Jurkat, Clone E6-1 (cell line): Measurements from ENCODE around the gene PLXDC2.
"Not testable (repeated sequence)": the region's sequence is repeated elsewhere in the genome, so short reads cannot be mapped to it uniquely, and the experiment has no call there.

Experiments used
- DNase-seq: peaks from one replicate; pipeline ENCODE4 v3.0.0-alpha.2; 2011; ENCODE audit warnings: low read depth, low spot score
- H3K4me3 ChIP-seq: 2 replicates; pipeline ENCODE4 v1.5.1; 2011; ENCODE audit warnings: mild to moderate bottlenecking, low read length, control low read depth, moderate library complexity

Gene PLXDC2

DNA sequence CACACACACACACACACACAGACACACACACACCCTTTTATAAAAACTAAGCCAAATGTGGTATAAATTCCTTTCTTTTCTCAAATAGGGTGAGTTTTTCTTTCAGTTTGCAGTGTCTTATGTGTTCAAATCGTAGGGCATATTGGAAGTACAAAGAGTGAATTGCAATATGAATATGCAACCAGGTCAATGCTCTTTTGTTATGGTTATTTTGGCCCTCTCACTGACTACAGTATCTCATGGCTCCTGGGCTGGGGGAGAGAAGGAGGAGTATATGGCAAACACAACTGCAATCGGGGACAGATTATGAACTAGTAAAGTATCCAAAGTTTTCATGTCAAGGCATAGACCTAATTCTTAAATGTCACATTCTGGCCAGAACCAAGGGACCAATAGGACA, 301.9 kb downstream of the PLXDC2 start:
- no peak overlapping the region for H3K4me3 ChIP-seq
- DNase-seq, result no peak

GRCh38 chr10:20128811-20129210, 312.6 kb downstream of the PLXDC2 start:
- H3K4me3 ChIP-seq, result no peak overlapping the region
- DNase-seq, result no peak

DNA sequence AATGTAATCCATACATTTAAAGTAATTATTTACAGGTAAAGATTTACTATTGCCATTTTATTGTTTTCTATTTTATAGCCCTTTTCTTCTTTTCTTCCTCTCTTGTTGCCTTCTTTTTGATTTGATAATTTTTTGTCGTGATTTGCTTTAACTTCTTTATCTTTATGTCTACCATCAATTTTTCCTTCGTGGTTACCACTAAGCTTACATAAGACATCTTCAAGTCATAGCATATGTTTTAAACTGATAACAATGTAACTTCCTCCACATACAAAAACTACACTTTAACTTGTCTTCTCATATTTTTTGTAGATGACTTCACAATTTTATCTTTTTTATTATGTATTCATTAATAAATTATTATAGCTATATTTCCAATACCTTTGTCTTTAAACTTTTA, 316.6 kb downstream of the PLXDC2 start:
- H3K4me3 ChIP-seq, result no peak overlapping the region
- no peak for DNase-seq

DNA sequence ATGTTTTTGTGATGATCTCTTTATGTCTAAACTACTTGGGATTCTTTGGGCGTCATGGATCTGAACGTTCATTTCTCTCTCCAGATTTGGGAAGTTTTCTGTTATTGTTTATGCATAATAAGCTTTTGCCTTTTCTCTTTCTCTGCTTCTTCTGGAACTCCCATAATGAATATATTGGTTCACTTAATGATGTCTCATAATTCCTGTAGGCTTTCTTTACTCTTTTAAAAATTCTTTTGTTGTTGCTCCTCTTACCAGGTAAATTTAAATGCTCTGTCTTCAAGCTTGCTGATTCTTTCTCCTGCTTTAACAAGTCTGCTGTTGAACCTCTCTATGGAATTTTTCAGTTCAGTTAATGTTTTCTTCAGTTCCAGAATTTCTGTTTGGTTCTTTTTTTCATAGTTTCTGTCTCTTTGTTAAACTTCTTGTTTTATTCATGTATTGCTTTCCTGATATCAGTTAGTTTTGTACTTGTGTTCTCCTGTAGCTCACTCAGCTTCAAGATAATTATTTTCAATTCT, 317.5 kb downstream of the PLXDC2 start:
- H3K4me3 ChIP-seq, result no peak overlapping the region
- DNase-seq, result no peak

GRCh38 chr10:20142311-20142710, 326.1 kb downstream of the PLXDC2 start:
- no peak for DNase-seq
- H3K4me3 ChIP-seq, result no peak overlapping the region

DNA sequence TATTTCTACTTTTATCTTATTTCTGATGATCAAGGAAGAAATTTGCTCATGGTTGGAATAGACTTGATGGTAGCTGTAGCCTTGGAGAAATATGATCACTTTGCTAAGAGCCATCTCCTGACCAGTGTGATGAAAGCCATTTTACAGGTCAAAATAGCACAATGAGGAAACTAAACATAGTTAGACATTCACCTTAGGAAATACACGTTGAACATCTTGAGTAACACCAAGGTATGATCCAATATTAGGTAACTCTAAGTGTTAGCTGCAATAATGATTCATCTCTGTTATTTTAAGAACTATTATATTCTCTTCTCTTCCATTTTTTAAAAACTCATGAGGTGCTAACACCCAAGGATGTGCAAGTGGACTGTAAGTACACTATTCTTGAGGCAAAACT, 328.0 kb downstream of the PLXDC2 start:
- no peak for DNase-seq
- H3K4me3 ChIP-seq, result no peak overlapping the region

GRCh38 chr10:20146004-20146403, 329.8 kb downstream of the PLXDC2 start:
- DNase-seq, result no peak
- H3K4me3 ChIP-seq, result no peak overlapping the region

- no peak overlapping the region for H3K4me3 ChIP-seq
- DNase-seq, result no peak
Measured at GRCh38 chr10:20147684-20148083, 331.5 kb downstream of the PLXDC2 start.

DNA sequence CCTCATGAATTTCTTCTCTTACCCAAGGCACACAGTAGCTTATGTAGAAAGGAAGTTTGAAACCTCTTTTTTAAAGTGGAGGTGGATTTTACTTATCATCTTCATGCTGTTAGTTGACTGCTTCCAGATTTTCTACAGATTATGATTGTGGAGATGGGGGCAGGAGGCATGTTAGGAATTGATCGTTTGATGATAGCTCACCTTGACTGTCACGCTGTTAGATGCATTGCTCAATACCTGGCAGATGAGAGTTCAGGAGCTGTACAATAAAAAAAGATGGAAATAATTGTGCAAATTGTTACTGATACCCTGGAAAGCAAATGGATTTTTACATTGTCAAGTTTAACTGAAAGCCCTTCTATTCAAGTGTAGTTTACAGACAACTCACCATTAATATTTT, 340.3 kb downstream of the PLXDC2 start:
- no peak overlapping the region for H3K4me3 ChIP-seq
- DNase-seq, result no peak

DNA sequence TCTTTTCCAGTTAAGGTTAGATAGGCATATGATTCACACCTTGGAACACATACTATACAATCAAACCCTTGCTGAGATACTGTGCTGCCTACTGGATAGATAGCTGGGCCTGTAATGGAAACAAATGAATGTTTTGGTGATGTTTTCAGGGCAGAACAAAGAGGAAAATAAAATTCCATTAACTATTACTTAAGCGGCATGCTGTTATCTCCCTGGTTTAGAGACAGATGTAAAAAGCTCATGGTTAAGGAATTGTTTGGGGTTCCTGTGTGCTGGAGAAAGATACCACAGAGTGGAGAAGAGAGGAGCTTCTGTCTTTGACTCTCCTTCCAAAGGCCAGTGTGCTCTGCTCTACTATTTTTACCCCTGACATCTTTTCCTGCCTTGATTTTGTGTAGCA, 341.1 kb downstream of the PLXDC2 start:
- DNase-seq, result no peak
- no peak overlapping the region for H3K4me3 ChIP-seq

- no peak overlapping the region for H3K4me3 ChIP-seq
- no peak for DNase-seq
Measured at GRCh38 chr10:20158086-20158485, 341.9 kb downstream of the PLXDC2 start.

- no peak overlapping the region for H3K4me3 ChIP-seq
- DNase-seq, result no peak
Measured at GRCh38 chr10:20162123-20162522, 345.9 kb downstream of the PLXDC2 start.

- H3K4me3 ChIP-seq, result no peak overlapping the region
- DNase-seq, result no peak
Measured at GRCh38 chr10:20166096-20166675, 350.0 kb downstream of the PLXDC2 start.

DNA sequence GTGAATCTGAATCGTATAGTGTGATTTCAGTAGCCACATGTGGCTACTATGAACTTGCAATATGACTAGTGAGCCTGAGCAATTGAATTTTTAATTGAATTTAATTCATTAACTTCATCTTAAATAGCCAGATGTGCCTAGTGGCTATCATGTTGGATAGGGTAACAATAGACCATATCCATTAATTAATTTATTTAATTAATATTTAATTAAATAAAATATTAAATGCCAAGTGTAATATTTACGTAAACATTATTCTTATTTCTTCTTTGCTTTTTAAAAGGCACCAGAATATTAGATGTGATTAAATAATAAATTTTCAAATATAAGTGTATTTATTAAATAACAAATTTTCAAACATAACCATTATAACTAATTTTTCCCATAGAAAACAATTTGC, 354.4 kb downstream of the PLXDC2 start:
- H3K4me3 ChIP-seq, result no peak overlapping the region
- no peak for DNase-seq

GRCh38 chr10:20173046-20173445, 356.8 kb downstream of the PLXDC2 start:
- no peak for DNase-seq
- no peak overlapping the region for H3K4me3 ChIP-seq

DNA sequence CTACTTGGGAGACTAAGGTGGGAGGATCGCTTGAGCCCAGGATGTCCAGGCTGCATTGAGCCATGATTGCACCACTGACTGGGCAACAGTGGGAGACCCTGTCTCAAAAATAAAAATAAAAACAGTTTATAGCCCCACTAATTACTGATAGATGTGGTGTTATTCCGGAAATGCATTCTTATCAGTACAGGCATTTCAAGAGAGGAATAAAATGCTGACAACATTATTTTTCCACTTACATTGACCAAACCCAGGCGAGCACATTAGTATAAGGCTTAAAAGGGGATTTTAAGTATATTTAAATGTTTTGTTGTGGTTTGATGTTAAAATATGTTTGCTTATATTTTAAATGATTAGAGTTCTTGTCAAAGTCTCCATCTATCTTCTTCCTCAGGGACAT, 359.5 kb downstream of the PLXDC2 start:
- DNase-seq, result no peak
- H3K4me3 ChIP-seq, result no peak overlapping the region

DNA sequence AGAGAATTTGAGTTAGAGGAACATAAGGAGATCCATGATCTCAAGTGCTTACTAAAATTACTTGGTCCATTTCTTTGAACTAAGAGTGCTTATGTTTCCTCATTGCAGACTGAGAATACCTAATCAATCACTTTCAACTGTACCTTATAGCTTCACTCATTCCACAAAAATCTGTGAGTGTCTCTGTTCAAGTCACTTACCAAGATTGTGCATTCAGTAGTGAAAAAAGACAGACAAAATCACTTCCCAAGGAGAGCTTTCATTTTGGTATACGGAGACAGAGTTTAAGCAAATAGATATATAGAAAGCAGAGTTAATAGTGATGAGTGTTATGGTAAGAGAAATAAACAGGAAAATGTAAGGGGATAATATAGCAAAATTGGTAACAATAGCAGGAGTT, 364.5 kb downstream of the PLXDC2 start:
- H3K4me3 ChIP-seq, result no peak overlapping the region
- DNase-seq, result no peak

DNA sequence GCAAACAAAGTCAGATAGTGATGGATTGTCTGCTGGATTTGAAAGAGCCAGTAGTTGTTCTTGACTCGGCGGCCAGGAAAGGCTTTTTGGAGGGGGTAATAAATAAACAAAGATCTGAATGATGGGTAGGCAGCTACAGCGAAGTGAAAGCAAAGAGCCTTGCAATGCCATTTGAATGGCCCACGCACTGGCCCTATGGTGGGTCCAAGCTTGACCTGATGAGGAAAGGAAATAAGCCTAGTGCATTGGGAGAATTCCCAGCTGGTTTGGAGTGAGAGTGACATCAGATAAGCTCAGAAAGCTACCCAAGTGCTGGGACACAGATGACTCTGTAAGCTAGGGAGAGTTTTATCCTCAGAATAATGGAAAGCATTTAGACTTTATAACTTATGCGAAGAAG, 365.2 kb downstream of the PLXDC2 start:
- DNase-seq, result no peak
- no peak overlapping the region for H3K4me3 ChIP-seq

DNA sequence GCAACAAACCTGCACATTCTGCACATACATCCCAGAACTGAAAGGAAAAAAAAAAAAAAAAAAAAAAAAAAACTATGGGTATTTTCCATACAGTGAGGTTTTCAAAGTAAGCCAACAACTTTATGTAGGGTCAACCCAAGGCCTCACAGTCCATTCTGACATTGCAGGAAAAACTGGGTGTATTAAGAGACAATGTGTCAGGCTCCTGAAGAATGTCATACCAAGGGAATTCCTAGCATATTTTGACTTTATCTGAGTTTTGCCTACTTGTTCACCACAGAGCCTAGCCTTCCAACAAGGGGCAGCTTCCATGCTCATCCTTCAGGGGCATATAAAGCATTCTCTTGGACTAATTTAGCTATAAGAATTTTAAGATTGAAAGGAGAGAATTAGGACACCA, 368.9 kb downstream of the PLXDC2 start:
- no peak for DNase-seq
- no peak overlapping the region for H3K4me3 ChIP-seq

DNA sequence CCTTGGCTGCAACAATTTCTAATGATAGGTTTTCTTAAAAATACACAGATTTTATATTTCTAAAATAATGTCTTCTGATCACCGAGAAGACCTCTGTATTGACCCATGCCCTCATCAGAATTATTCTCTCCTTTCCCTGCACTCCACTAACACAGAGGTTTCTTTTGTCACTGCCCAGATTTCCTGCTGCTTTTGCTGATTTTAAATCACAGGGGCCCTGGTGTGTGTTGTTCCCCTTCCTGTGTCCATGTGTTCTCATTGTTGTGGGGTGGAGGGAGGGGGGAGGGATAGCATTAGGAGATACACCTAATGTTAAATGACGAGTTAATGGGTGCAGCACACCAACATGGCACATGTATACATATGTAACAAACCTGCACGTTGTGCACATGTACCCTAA, 375.2 kb downstream of the PLXDC2 start:
- DNase-seq, H3K4me3 ChIP-seq: not testable (repeated sequence)

- no peak overlapping the region for H3K4me3 ChIP-seq
- DNase-seq, result no peak
Measured at GRCh38 chr10:20195076-20195475, 378.8 kb downstream of the PLXDC2 start.

- no peak for DNase-seq
- no peak overlapping the region for H3K4me3 ChIP-seq
Measured at GRCh38 chr10:20200758-20201157, 384.5 kb downstream of the PLXDC2 start.
